Measurements from ENCODE around the gene LHFPL4. TPM values are rescaled to one million over a fixed set of nuclear protein-coding genes. Genes with fewer than 3 reads are reported as not detected.
"Not testable (repeated sequence)": the region's sequence is repeated elsewhere in the genome, so short reads cannot be mapped to it uniquely, and the experiment has no call there.

Gene LHFPL4
- total RNA-seq, 1 donor from 2014 or later = not detected

- H3K27me3 ChIP-seq (ENCODE audit: control insufficient read depth, insufficient read depth, low read length) = no peaks in the 10 kb centered on the region
- no peak overlapping the region for H3K4me3 ChIP-seq (ENCODE audit: low read depth, low read length)
- TF ChIP-seq, protein P1, sequence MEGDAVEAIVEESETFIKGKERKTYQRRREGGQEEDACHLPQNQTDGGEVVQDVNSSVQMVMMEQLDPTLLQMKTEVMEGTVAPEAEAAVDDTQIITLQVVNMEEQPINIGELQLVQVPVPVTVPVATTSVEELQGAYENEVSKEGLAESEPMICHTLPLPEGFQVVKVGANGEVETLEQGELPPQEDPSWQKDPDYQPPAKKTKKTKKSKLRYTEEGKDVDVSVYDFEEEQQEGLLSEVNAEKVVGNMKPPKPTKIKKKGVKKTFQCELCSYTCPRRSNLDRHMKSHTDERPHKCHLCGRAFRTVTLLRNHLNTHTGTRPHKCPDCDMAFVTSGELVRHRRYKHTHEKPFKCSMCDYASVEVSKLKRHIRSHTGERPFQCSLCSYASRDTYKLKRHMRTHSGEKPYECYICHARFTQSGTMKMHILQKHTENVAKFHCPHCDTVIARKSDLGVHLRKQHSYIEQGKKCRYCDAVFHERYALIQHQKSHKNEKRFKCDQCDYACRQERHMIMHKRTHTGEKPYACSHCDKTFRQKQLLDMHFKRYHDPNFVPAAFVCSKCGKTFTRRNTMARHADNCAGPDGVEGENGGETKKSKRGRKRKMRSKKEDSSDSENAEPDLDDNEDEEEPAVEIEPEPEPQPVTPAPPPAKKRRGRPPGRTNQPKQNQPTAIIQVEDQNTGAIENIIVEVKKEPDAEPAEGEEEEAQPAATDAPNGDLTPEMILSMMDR (IDR thresholded peaks at IDR 0.05; ENCODE audit: insufficient read depth, low read length, poor library complexity, severe bottlenecking) = no peak
- no peaks in the 10 kb centered on the region for H3K36me3 ChIP-seq (ENCODE audit: control insufficient read depth, insufficient read depth, low read length)
- DNase-seq (ENCODE audit: low read depth) = no peak
Observed at GRCh38 chr3:9565316-9565715, 11.7 kb upstream of the LHFPL4 start.

DNA sequence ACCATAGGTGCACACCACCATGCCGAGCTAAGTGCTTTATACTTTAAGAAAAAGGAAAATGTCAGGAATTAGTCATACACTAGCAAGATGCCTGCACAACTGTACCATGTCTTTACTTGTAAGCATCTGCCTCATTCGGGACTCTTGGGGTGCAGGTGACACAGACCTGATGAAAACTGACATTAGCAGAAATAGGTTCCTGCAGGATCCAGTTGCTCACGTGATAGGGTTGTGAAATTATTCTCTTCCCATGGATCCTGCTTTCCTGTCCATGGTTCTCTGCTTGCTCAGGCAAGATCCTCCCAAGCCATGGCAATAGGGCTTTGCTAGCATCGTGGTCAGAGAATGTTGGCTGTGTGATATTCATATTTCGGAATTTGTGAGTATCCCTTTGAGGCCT, 10.2 kb upstream of the LHFPL4 start:
- no peak for DNase-seq (ENCODE audit: low read depth)
- no peaks in the 10 kb centered on the region for H3K36me3 ChIP-seq (ENCODE audit: control insufficient read depth, insufficient read depth, low read length)

GRCh38 chr3:9560056-9560455, 6.4 kb upstream of the LHFPL4 start:
- not testable (repeated sequence) for DNase-seq (ENCODE audit: low read depth); H3K4me3 ChIP-seq (ENCODE audit: low read depth, low read length); H3K27me3 ChIP-seq (ENCODE audit: control insufficient read depth, insufficient read depth, low read length); H3K36me3 ChIP-seq (ENCODE audit: control insufficient read depth, insufficient read depth, low read length)

More for the DNA sequence above, 10.2 kb upstream of the LHFPL4 start:
- TF ChIP-seq, protein P1 (IDR thresholded peaks at IDR 0.05; ENCODE audit: insufficient read depth, low read length, poor library complexity, severe bottlenecking) = no peak
- H3K27me3 ChIP-seq (ENCODE audit: control insufficient read depth, insufficient read depth, low read length) = no peaks in the 10 kb centered on the region
- H3K4me3 ChIP-seq (ENCODE audit: low read depth, low read length) = no peak overlapping the region

- Histone ChIP-seq H3K36me3 (ENCODE audit: control insufficient read depth, insufficient read depth, low read length) (no peaks in the 10 kb centered on the region), H3K4me3 (ENCODE audit: low read depth, low read length) (no peak overlapping the region), H3K27me3 (ENCODE audit: control insufficient read depth, insufficient read depth, low read length) (peaks cover 27% of the 10 kb centered on the region)
- TF ChIP-seq, protein P1 (IDR thresholded peaks at IDR 0.05; ENCODE audit: insufficient read depth, low read length, poor library complexity, severe bottlenecking) = no peak
- no peak for DNase-seq (ENCODE audit: low read depth)
Observed at GRCh38 chr3:9553948-9554513, 409 bp upstream of the LHFPL4 start.

- Histone ChIP-seq H3K27me3 (ENCODE audit: control insufficient read depth, insufficient read depth, low read length) (peaks cover 27% of the 10 kb centered on the region), H3K4me3 (ENCODE audit: low read depth, low read length) (no peak overlapping the region), H3K36me3 (ENCODE audit: control insufficient read depth, insufficient read depth, low read length) (no peaks in the 10 kb centered on the region)
- TF ChIP-seq, protein P1 (IDR thresholded peaks at IDR 0.05; ENCODE audit: insufficient read depth, low read length, poor library complexity, severe bottlenecking) = no peak
- peak; percentile 18 for DNase-seq (ENCODE audit: low read depth)
Observed at GRCh38 chr3:9552252-9552999, 1.2 kb downstream of the LHFPL4 start.

GRCh38 chr3:9550999-9551398, 2.6 kb downstream of the LHFPL4 start:
- Histone ChIP-seq H3K4me3 (ENCODE audit: low read depth, low read length) (no peak overlapping the region), H3K36me3 (ENCODE audit: control insufficient read depth, insufficient read depth, low read length) (no peaks in the 10 kb centered on the region), H3K27me3 (ENCODE audit: control insufficient read depth, insufficient read depth, low read length) (peaks cover 27% of the 10 kb centered on the region)
- DNase-seq (ENCODE audit: low read depth) = no peak
- TF ChIP-seq, protein P1 (IDR thresholded peaks at IDR 0.05; ENCODE audit: insufficient read depth, low read length, poor library complexity, severe bottlenecking) = no peak

All from kidney epithelial cell (primary cell).